HepG2 (cell line): ENCODE results near the gene MCEE. TPM values are rescaled to one million over a fixed set of nuclear protein-coding genes. Genes with fewer than 3 reads are reported as not detected.

Source experiments
- ELF3 ChIP-seq: IDR thresholded peaks from 2 replicates; pipeline ENCODE4 v1.6.1; 2016; ENCODE audit warnings: missing genetic modification reagents, missing compliant biosample characterization
- HBP1 ChIP-seq: IDR thresholded peaks from 2 replicates; pipeline ENCODE4 v1.6.1; 2016; ENCODE audit warnings: low read depth, control low read depth
- KDM2A ChIP-seq: sonication (generic); formaldehyde crosslinking; IDR thresholded peaks from 2 replicates; pipeline ENCODE4 v1.4.0; 2020; ENCODE audit warnings: low read depth, missing genetic modification reagents, borderline replicate concordance
- KDM5B ChIP-seq: sonication (generic); formaldehyde crosslinking; IDR thresholded peaks from 2 replicates; pipeline ENCODE4 v1.4.0; 2020; ENCODE audit warnings: missing genetic modification reagents, mild to moderate bottlenecking, borderline replicate concordance
- MAF1 ChIP-seq: sonication (generic); formaldehyde crosslinking; IDR thresholded peaks from 2 replicates; pipeline ENCODE4 v1.5.0; 2020; ENCODE audit warnings: missing genetic modification reagents, borderline replicate concordance
- MAFG ChIP-seq: sonication (generic); formaldehyde crosslinking; IDR thresholded peaks from 2 replicates; pipeline ENCODE4 v1.5.1; 2020; ENCODE audit warnings: mild to moderate bottlenecking, missing genetic modification reagents
- MAX ChIP-seq: IDR thresholded peaks from 2 replicates; pipeline ENCODE4 v1.6.1; 2012; ENCODE audit warnings: inconsistent platforms
- MIER3 ChIP-seq: IDR thresholded peaks from 2 replicates; pipeline ENCODE4 v1.6.1; 2016; ENCODE audit warnings: missing compliant biosample characterization, borderline replicate concordance
- PRDM15 ChIP-seq: sonication (generic); formaldehyde crosslinking; IDR thresholded peaks from 2 replicates; pipeline ENCODE4 v1.4.0; 2020; ENCODE audit warnings: missing genetic modification reagents
- THAP11 ChIP-seq: IDR thresholded peaks from 2 replicates; pipeline ENCODE4 v1.6.1; 2016; ENCODE audit warnings: missing biosample characterization, missing genetic modification reagents
- TRAFD1 ChIP-seq: sonication (generic); formaldehyde crosslinking; IDR thresholded peaks from 2 replicates; pipeline ENCODE4 v1.5.1; 2020; ENCODE audit warnings: missing genetic modification reagents, mild to moderate bottlenecking, borderline replicate concordance
- YEATS2 ChIP-seq: sonication (generic); formaldehyde crosslinking; IDR thresholded peaks from 2 replicates; pipeline ENCODE4 v1.4.0; 2020; ENCODE audit warnings: missing genetic modification reagents, borderline replicate concordance
- YY1 ChIP-seq: IDR thresholded peaks from 2 replicates; pipeline ENCODE4 v1.6.1; 2011; ENCODE audit warnings: low read length, low read depth, moderate library complexity, mild to moderate bottlenecking; ENCODE audit not compliant: insufficient read depth, insufficient replicate concordance
- ZBTB34 ChIP-seq: sonication (generic); formaldehyde crosslinking; IDR thresholded peaks from 2 replicates; pipeline ENCODE4 v1.8.0; 2022; ENCODE audit warnings: mild to moderate bottlenecking, missing genetic modification reagents
- ZNF446 ChIP-seq: sonication (generic); formaldehyde crosslinking; IDR thresholded peaks from 2 replicates; pipeline ENCODE4 v1.5.0; 2020; ENCODE audit warnings: mild to moderate bottlenecking, missing genetic modification reagents
- ZNF644 ChIP-seq: IDR thresholded peaks from 2 replicates; pipeline ENCODE4 v1.6.1; 2016; ENCODE audit warnings: low read depth
- ZNF678 ChIP-seq: sonication (generic); formaldehyde crosslinking; IDR thresholded peaks from 2 replicates; pipeline ENCODE4 v1.4.0; 2020; ENCODE audit warnings: mild to moderate bottlenecking, missing genetic modification reagents
- ZNF883 ChIP-seq: sonication (generic); formaldehyde crosslinking; IDR thresholded peaks from 2 replicates; pipeline ENCODE4 v1.5.1; 2020; ENCODE audit warnings: mild to moderate bottlenecking, missing genetic modification reagents; ENCODE audit errors: not compliant biosample characterization
- ZSCAN21 ChIP-seq: sonication (generic); formaldehyde crosslinking; IDR thresholded peaks from 2 replicates; pipeline ENCODE4 v1.8.0; 2022; ENCODE audit warnings: mild to moderate bottlenecking, missing genetic modification reagents, moderate library complexity, borderline replicate concordance
- ZSCAN5A ChIP-seq: sonication (generic); formaldehyde crosslinking; IDR thresholded peaks from 2 replicates; pipeline ENCODE4 v1.8.0; 2022; ENCODE audit warnings: mild to moderate bottlenecking, missing genetic modification reagents, borderline replicate concordance
- polyA plus RNA-seq, 8 experiments: library from polyadenylated mRNA; depleted of rRNA in 3 of 8; stranded (reverse) in 7 of 8; unstranded in 1 of 8; fragments of >200 nt; fragmentation: Illumina TruSeq in 4 of 8; extraction: Trizol in 4 of 8; gene quantifications; 2 replicates each; pipeline versions ENCODE4 v1.2.1 to v1.2.3, GENCODE V29; 2011 to 2016; ENCODE audit warnings: low read depth in 4 of 8, missing spikeins in 1 of 8, mixed read lengths in 1 of 8; ENCODE audit not compliant: insufficient read depth in 1 of 8
- total RNA-seq, 5 experiments: library from RNA; depleted of rRNA; stranded (reverse); fragments of >200 nt; fragmentation: Illumina TruSeq; extraction: Trizol; gene quantifications; 2 replicates each; pipeline ENCODE4 v1.2.3, GENCODE V29; 2016; ENCODE audit warnings: low read depth in 1 of 5

Gene MCEE
- total and polyA plus RNA-seq, 2 of the 13 experiments (the other 11 are each of a cell fraction or from before 2014, with no cell fraction given): 32.0 to 66.9 TPM

- TF ChIP-seq KDM5B (CRISPR knock-in tag) (no peak), TRAFD1 (CRISPR knock-in tag) (no peak), ZNF644 (CRISPR knock-in tag) (peak; percentile 67; the same call in 1 of the 2 replicates), YEATS2 (CRISPR knock-in tag) (no peak; the same call in 1 of the 2 replicates), YY1 (peak; percentile 59), ZNF883 (no peak), ZNF446 (CRISPR knock-in tag) (no peak), ZSCAN5A (no peak), ELF3 (CRISPR knock-in tag) (no peak), ZSCAN21 (CRISPR knock-in tag) (no peak), MAF1 (no peak), MAX (0 out of 2 replicates have a peak, but pooled peaks have one; percentile 17), KDM2A (CRISPR knock-in tag) (peak; percentile 65; the same call in 1 of the 2 replicates), ZBTB34 (CRISPR knock-in tag) (no peak), HBP1 (CRISPR knock-in tag) (no peak), MAFG (no peak), MIER3 (CRISPR knock-in tag) (no peak), PRDM15 (CRISPR knock-in tag) (no peak), ZNF678 (CRISPR knock-in tag) (no peak), THAP11 (CRISPR knock-in tag) (0 out of 2 replicates have a peak, but pooled peaks have one; percentile 33)
Observed at GRCh38 chr2:71154798-71155197, 24.8 kb upstream of the MCEE start (continued).
